Endothelial cell of umbilical vein (primary cell): ENCODE measurements around the gene ADAP1.

ENCODE experiments used
- EZH2 ChIP-seq: IDR thresholded peaks from 2 replicates; pipeline ENCODE4 v1.6.1; 2012; ENCODE audit warnings: borderline replicate concordance, low read depth, mild to moderate bottlenecking, moderate library complexity, low read length, inconsistent platforms; ENCODE audit not compliant: severe bottlenecking
- FOS ChIP-seq: IDR thresholded peaks from 2 replicates; pipeline ENCODE4 v1.6.1; 2011; ENCODE audit warnings: mild to moderate bottlenecking, low read length, moderate library complexity, borderline replicate concordance; ENCODE audit not compliant: insufficient read depth
- GATA2 ChIP-seq: IDR thresholded peaks from 2 replicates; pipeline ENCODE4 v1.7.0; 2011; ENCODE audit warnings: low read depth, mild to moderate bottlenecking, moderate library complexity, mixed read lengths, low read length; ENCODE audit not compliant: insufficient read length, insufficient read depth
- JUN ChIP-seq: IDR thresholded peaks from 2 replicates; pipeline ENCODE4 v1.6.1; 2011; ENCODE audit warnings: borderline replicate concordance, low read depth; ENCODE audit not compliant: insufficient read length, insufficient read depth
- MAX ChIP-seq: IDR thresholded peaks from 2 replicates; pipeline ENCODE4 v1.6.1; 2011; ENCODE audit not compliant: insufficient read depth, insufficient read length
- MYC ChIP-seq: IDR thresholded peaks from one replicate; pipeline ENCODE4 v1.6.1; 2011; ENCODE audit warnings: mild to moderate bottlenecking, low read depth, low read length
- POLR2A ChIP-seq: IDR thresholded peaks from 2 replicates; pipeline ENCODE4 v1.6.1; 2012; ENCODE audit warnings: low read depth, mild to moderate bottlenecking, control low read depth, low read length
- POLR2AphosphoS5 ChIP-seq: IDR thresholded peaks from 2 replicates; pipeline ENCODE4 v1.6.1; 2012; ENCODE audit warnings: low read depth, mild to moderate bottlenecking, control low read depth, low read length, moderate library complexity; ENCODE audit not compliant: insufficient read depth
- TF ChIP-seq, protein P1 (sequence below), 2 donors: IDR thresholded peaks; 1 replicate in 1 of 2; 2 replicates in 1 of 2; pipeline ENCODE4 v1.5.1; 2011; ENCODE audit warnings: low read length in 2 of 2, mild to moderate bottlenecking in 2 of 2, moderate library complexity in 2 of 2, control low read depth in 1 of 2, inconsistent platforms in 1 of 2, low read depth in 1 of 2; ENCODE audit not compliant: insufficient read depth in 1 of 2; ENCODE audit errors: extremely low read depth in 1 of 2

GRCh38 chr7:936386-937054 is 18.0 kb downstream of the ADAP1 start:
- TF ChIP-seq EZH2 (no peak), POLR2AphosphoS5 (no peak), POLR2A (no peak), JUN (no peak), MAX (no peak), GATA2 (no peak), MYC (no peak), FOS (no peak)
- TF ChIP-seq, protein P1, sequence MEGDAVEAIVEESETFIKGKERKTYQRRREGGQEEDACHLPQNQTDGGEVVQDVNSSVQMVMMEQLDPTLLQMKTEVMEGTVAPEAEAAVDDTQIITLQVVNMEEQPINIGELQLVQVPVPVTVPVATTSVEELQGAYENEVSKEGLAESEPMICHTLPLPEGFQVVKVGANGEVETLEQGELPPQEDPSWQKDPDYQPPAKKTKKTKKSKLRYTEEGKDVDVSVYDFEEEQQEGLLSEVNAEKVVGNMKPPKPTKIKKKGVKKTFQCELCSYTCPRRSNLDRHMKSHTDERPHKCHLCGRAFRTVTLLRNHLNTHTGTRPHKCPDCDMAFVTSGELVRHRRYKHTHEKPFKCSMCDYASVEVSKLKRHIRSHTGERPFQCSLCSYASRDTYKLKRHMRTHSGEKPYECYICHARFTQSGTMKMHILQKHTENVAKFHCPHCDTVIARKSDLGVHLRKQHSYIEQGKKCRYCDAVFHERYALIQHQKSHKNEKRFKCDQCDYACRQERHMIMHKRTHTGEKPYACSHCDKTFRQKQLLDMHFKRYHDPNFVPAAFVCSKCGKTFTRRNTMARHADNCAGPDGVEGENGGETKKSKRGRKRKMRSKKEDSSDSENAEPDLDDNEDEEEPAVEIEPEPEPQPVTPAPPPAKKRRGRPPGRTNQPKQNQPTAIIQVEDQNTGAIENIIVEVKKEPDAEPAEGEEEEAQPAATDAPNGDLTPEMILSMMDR (IDR thresholded peaks at IDR 0.05; ENCODE audit: extremely low read depth in 1 of 2, insufficient read depth in 1 of 2, low read depth in 1 of 2, low read length in 2 of 2) = no peak
